Heart right ventricle (tissue), 16 donors: ENCODE data around the gene CRTC1. TPM values are rescaled to one million over a fixed set of nuclear protein-coding genes. Genes with fewer than 3 reads are reported as not detected.

Source experiments
- ATAC-seq, 8 donors: fragments of 200-7000 bp; cut with Tn5 transposase; one replicate each; pipeline ENCODE4 v1.9.1; 2020; ENCODE audit warnings: mild to moderate bottlenecking in 8 of 8, moderate library complexity in 8 of 8, moderate number of reproducible peaks in 1 of 8
- DNase-seq, 2 donors: peaks; one replicate each; pipeline ENCODE4 v3.0.0-alpha.2; 2020
- H3K27ac ChIP-seq, 10 donors: fragments of 200-600 bp; sonication (generic) in 2 of 10; one replicate each; pipeline versions ENCODE4 v1.5.0 to v1.8.0; 2020 to 2022; ENCODE audit warnings: mild to moderate bottlenecking in 3 of 10
- H3K27me3 ChIP-seq, 7 donors: fragments of 200-600 bp; one replicate each; pipeline ENCODE4 v1.8.0; 2021 to 2022; ENCODE audit warnings: mild to moderate bottlenecking in 2 of 7
- H3K36me3 ChIP-seq, 9 donors: fragments of 200-600 bp; sonication (generic) in 1 of 9; one replicate each; pipeline versions ENCODE4 v1.5.0 to v1.8.0; 2020 to 2022; ENCODE audit warnings: mild to moderate bottlenecking in 2 of 9
- H3K4me1 ChIP-seq, 9 donors: fragments of 200-600 bp; sonication (generic) in 1 of 9; one replicate each; pipeline versions ENCODE4 v1.5.0 to v1.8.0; 2020 to 2022; ENCODE audit warnings: mild to moderate bottlenecking in 4 of 9
- H3K4me3 ChIP-seq, 10 donors: fragments of 200-600 bp; sonication (generic) in 2 of 10; one replicate each; pipeline versions ENCODE4 v1.5.0 to v1.8.0; 2020 to 2022; ENCODE audit warnings: mild to moderate bottlenecking in 7 of 10, moderate library complexity in 2 of 10
- H3K9me3 ChIP-seq, 11 donors: fragments of 200-600 bp in 10 of 11; sonication (generic) in 2 of 11; one replicate each; pipeline versions ENCODE4 v1.5.0 to v1.8.0; 2013 to 2022; ENCODE audit warnings: mild to moderate bottlenecking in 2 of 11, control low read depth in 1 of 11, moderate library complexity in 1 of 11
- WGBS, 2 donors: extraction: QIAGEN DNeasy Blood & Tissue Kit; methylation state at CpG; one replicate each; pipeline ENCODE4 v1.1.7; 2013; ENCODE audit warnings: inconsistent platforms in 1 of 2; 5-methylcytosine and 5-hydroxymethylcytosine counted together
- intact Hi-C, 10 donors: fragments of 100-400 bp; cut with DNase I; formaldehyde crosslinking; loops; one replicate each; pipeline versions ENCODE4 v1.11.1 to v1.14.2; 2022
- polyA plus RNA-seq, 2 donors: library from polyadenylated mRNA; stranded (reverse); fragments of 200-250 nt; gene quantifications; one replicate each; pipeline ENCODE4 v1.2.3, GENCODE V29; 2013
- total RNA-seq, 10 donors: library from RNA; stranded (reverse); fragmentation: NEBNext Ultra II Directional in 3 of 10; extraction: Animal tissue kit (Norgen Biotek cat#: 25700) in 3 of 10; gene quantifications; one replicate each; pipeline versions ENCODE4 v1.2.1 to v1.2.4, GENCODE V29; 2021 to 2023
- TF ChIP-seq, protein P1 (sequence below), 9 donors: fragments of 200-600 bp; sonication (generic) in 2 of 9; IDR thresholded peaks; one replicate each; pipeline versions ENCODE4 v1.5.0 to v1.8.0; 2021 to 2022; ENCODE audit warnings: antibody characterized with exemption in 9 of 9, mild to moderate bottlenecking in 5 of 9, moderate library complexity in 1 of 9
- donor health status: Arrhythmogenic right ventricular cardiomyopathy.
- donor health status: ischemic (EF 13 %, LVEDD 7.1; RV severe dilation, severe dysfunction).
- donor health status: healthy with polysubstance abuse.
- donor health status: DM: no; HTN: yes; CAD: no.
- donor health status: DM: no; HTN: no; CAD: no.
- donor health status: ischemic (EF 25% LVEDD 6.9; RV normal size, moderate dysfunction).
- donor health status: ischemic (EF 25% LVEDD 5.7; RV mildly dilated, moderate dysfunction).
- donor health status: healthy.
- donor health status: DM: yes; HTN: yes; CAD: no.
- donor health status: Ischemic cardiomyopathy.
- donor health status: ischemic (EF 35%, LVEDD 5.7; RV mildly dilated, moderate dysfunction).
- donor health status: nonischemic (EF 11% LVEDD 7.7; RV severe dilation, severe dysfunction).
- donor health status: DM: yes; HTN: yes; CAD: no.
- donor health status: PGD.
- donor health status: ischemic (EF 29% LVEDD 5.4; RV normal size, mild dysfunction).
- donor health status: nonischemic (EF 23%, LVEDD 6.1; RV moderate dilation, normal function).

The CRTC1 gene
- total and polyA plus RNA-seq, 12 donors: 3.2 to 11.8 (median 9.1) TPM

GRCh38 chr19:18656337-18657086, 27.0 kb upstream of the CRTC1 start:
- intact Hi-C loops: loop anchor here in 2 of 10 donors (5.0 to 10.0 kb wide), 2 partner anchors 49 to 212 kb away; partner anchors contain the start of gene CRLF1 (in 1 of the 2)
- Histone ChIP-seq H3K27me3 (no peaks in the 10 kb centered on the region), H3K4me1 (peaks cover 18 to 58% (median 49%) of the 10 kb centered on the region in 9 donors), H3K36me3 (no peaks in the 10 kb centered on the region), H3K4me3 (no peak overlapping the region), H3K27ac (peak overlapping the region in 6 of 10 donors; percentile 22 to 90 (median 83)), H3K9me3 (no peaks in the 10 kb centered on the region)
- ATAC-seq: no peak
- DNase-seq: no peak
- 79 to 90% methylated on average over 16 to 19 of the region's 19 CpGs for WGBS, 2 donors
- TF ChIP-seq, protein P1, sequence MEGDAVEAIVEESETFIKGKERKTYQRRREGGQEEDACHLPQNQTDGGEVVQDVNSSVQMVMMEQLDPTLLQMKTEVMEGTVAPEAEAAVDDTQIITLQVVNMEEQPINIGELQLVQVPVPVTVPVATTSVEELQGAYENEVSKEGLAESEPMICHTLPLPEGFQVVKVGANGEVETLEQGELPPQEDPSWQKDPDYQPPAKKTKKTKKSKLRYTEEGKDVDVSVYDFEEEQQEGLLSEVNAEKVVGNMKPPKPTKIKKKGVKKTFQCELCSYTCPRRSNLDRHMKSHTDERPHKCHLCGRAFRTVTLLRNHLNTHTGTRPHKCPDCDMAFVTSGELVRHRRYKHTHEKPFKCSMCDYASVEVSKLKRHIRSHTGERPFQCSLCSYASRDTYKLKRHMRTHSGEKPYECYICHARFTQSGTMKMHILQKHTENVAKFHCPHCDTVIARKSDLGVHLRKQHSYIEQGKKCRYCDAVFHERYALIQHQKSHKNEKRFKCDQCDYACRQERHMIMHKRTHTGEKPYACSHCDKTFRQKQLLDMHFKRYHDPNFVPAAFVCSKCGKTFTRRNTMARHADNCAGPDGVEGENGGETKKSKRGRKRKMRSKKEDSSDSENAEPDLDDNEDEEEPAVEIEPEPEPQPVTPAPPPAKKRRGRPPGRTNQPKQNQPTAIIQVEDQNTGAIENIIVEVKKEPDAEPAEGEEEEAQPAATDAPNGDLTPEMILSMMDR (IDR thresholded peaks at IDR 0.05): no peak

- intact Hi-C loops: loop anchor here in 2 of 10 donors (5.0 to 10.0 kb wide), 2 partner anchors 50 to 213 kb away; partner anchors contain the start of gene CRLF1 (in 1 of the 2)
Measured at GRCh38 chr19:18657590-18658365, 25.7 kb upstream of the CRTC1 start.

DNA sequence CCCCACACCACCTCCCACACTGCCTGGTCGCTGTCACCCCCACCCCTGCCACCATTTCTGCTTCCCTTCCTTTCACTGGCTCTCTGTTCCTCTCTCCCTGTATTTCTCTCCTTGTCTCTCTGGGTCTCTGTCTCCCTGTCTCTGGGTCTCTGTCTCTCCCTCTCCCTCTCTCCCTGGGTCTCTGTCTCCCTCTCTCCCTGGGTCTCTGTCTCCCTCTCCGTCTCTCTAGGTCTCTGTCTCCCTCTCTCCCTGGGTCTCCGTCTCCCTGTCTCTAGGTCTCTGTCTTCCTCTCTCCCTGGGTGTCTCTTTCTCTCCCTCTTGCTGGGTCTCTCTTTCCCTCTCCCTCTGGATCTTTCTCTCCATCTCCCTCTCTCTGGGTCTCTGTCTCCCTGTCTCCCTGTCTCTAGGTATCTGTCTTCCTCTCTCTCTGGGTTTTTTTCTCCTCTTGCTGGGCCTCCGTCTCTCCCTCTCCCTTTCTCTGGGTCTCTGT, 25.1 kb upstream of the CRTC1 start:
- intact Hi-C loops: loop anchor here in 2 of 10 donors (5.0 to 10.0 kb wide), 2 partner anchors 51 to 214 kb away; partner anchors contain the start of gene CRLF1 (in 1 of the 2)
- ATAC-seq: no peak
- WGBS, 2 donors: 88 to 94% methylated on average over 4 of the region's 4 CpGs

More at GRCh38 chr19:18657590-18658365, 25.7 kb upstream of the CRTC1 start:
- WGBS, 2 donors: 48 to 59% methylated on average over 20 of the region's 20 CpGs
- DNase-seq (peak; percentile 77 to 84), ATAC-seq (peak; percentile 20 to 74 (median 55))
- TF ChIP-seq, protein P1 (IDR thresholded peaks at IDR 0.05): no peak
- peak overlapping the region in 9 of 10 donors; percentile 70 to 90 (median 87) for H3K27ac ChIP-seq
- H3K36me3 ChIP-seq: peaks cover 0 to 4% (median 0%) of the 10 kb centered on the region in 9 donors
- H3K9me3 ChIP-seq: no peaks in the 10 kb centered on the region
- peaks cover 17 to 51% (median 46%) of the 10 kb centered on the region in 9 donors for H3K4me1 ChIP-seq
- no peak overlapping the region for H3K4me3 ChIP-seq
- H3K27me3 ChIP-seq: no peaks in the 10 kb centered on the region

More for the DNA sequence above, 25.1 kb upstream of the CRTC1 start:
- no peaks in the 10 kb centered on the region for H3K27me3 ChIP-seq
- peak overlapping the region; percentile 54 to 90 (median 86) for H3K27ac ChIP-seq
- peaks cover 17 to 51% (median 46%) of the 10 kb centered on the region in 9 donors for H3K4me1 ChIP-seq
- H3K9me3 ChIP-seq: no peaks in the 10 kb centered on the region
- no peak for DNase-seq
- TF ChIP-seq, protein P1 (IDR thresholded peaks at IDR 0.05): no peak
- H3K36me3 ChIP-seq: peaks cover 0 to 4% (median 0%) of the 10 kb centered on the region in 9 donors
- no peak overlapping the region for H3K4me3 ChIP-seq
